Measurements from ENCODE around the gene RARA.

Gene RARA

DNA sequence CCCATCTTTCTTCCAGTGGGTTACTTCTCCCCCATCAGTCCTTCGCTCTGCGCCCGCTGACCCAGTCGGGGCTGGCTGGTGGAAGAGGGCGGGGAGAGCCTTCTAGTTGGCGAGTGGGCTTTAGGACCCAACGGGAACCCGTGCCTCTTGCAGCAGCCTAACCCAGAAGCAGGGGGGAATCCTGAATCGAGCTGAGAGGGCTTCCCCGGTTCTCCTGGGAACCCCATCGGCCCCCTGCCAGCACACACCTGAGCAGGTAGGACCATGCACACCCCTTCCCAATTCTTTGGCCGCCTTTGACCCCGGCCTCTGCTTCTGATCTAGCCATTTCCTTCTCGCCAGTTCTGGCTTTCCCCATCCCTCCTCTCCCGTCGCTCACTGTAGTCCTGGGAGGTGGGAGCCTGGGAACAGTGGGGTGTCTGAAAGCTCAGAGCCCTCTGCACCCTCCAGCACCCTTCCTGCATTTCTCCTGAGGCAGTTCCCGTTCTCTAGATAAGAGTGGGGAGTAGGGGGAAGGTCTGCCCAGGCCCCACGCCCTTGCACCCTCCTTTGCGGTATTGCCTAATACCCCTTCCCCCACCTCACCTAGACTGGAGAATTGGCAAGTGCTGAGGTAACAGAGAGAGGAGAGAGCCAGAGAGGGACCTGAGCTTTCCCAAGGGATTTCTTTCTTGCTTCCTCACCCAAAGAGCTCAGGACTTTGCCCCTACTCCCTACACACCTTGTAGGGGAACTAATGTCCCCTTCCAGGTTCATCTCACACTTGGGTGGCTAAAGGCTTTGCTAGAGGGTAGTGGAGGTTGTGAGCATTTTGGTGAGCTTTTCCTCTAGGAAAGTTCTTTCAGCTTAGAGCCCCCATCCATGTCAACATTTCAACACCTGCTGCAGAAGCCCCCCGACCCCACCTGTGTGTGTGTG, at the start of gene RARA:
Gene RARA, plus strand, starts transcription at position 150 of the 918 bp plus-strand sequence. CDS start 22,039 bp downstream, outside the sequence.
- DNase-seq, result peak; percentile 57

DNA sequence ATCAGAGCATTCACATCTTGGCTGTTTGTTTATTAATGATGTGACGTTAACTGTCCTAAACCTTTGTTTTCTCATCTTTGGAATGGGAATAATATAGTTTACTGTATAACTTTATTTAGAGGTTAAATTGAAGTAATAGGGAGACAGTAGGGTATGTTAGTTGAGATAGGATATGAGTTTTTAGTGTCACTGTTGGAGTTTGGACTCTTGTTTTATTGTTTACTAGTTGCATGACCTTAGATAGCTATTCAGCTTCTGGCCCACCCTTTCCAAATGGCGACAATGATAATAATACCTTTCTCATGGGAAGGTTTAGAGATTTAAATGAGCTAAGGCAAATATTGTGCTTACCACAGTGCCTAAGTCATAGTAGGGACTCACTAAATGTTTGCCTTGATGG, 49.5 kb upstream of the RARA start:
- DNase-seq, result no peak

DNA sequence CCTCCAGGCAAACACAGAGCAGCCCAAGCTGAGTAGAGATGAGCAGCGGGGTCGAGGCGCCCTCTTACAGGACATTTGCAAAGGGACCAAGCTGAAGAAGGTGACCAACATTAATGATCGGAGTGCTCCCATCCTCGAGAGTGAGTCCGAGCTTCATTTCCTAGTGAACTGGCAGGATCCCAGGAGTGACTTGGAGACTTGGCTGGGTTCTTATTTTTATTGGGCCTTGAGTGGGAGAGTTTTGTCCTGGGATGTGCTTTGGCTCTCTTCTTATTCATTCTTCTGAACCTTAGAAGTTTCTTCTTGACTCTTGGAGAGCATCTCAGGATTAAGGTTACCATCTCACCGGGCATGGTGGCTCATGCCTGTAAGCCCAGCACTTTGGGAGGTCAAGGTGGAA, 48.5 kb upstream of the RARA start:
- DNase-seq, result no peak

DNA sequence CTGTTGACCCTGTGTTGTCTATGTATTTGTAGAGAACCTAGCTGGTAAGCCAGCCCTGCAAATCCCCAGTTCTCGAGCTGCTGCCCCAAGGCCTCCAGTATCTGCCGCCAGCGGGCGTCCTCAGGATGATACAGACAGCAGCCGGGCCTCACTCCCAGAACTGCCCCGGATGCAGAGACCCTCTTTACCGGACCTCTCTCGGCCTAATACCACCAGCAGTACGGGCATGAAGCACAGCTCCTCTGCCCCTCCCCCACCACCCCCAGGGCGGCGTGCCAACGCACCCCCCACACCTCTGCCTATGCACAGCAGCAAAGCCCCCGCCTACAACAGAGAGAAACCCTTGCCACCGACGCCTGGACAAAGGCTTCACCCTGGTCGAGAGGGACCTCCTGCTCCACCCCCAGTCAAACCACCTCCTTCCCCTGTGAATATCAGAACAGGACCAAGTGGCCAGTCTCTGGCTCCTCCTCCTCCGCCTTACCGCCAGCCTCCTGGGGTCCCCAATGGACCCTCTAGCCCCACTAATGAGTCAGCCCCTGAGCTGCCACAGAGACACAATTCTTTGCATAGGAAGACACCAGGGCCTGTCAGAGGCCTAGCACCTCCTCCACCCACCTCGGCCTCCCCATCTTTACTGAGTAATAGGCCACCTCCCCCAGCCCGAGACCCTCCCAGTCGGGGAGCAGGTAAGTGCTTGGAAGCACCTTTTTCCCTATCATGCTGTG, 44.4 kb upstream of the RARA start:
- no peak for DNase-seq

DNA sequence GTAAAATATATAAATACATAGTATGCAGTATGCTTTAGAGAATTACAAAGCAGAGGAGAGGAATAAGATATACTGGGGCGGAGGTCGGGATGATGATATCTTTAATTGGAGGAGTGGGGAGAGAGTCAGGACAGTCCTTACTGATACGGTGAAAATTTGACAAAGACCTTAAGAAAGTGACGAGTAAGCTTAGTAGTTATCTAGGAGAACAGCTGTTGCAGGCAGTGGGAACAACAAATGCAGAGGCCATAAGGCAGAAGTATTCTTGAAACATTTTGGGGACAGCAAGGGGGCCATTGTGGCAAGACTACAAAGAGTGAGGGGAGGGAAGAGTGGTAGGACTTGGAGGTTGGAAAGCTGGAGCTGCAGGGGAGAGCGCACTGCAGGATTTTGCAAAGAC, 43.6 kb upstream of the RARA start:
- DNase-seq, result no peak

DNA sequence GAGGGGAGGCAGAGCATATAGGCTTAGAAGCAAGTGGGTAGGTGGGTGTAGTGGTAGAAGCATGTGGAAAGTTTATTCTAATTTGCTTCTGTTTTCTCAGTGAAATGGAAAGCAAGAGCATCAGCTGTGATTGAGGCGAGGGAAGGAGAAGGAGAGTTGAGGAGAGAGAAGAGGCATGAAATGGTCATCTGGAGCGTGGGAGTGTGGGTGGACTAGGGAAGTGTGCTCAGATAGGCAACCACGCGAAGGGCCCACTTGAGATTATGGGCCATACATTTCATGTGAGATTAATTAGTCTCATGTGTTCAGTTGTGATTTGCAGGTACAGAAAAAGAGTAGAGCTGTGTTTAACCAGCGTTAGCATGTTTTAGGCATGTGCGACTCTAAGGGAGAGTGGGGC, 42.1 kb upstream of the RARA start:
- no peak for DNase-seq

DNA sequence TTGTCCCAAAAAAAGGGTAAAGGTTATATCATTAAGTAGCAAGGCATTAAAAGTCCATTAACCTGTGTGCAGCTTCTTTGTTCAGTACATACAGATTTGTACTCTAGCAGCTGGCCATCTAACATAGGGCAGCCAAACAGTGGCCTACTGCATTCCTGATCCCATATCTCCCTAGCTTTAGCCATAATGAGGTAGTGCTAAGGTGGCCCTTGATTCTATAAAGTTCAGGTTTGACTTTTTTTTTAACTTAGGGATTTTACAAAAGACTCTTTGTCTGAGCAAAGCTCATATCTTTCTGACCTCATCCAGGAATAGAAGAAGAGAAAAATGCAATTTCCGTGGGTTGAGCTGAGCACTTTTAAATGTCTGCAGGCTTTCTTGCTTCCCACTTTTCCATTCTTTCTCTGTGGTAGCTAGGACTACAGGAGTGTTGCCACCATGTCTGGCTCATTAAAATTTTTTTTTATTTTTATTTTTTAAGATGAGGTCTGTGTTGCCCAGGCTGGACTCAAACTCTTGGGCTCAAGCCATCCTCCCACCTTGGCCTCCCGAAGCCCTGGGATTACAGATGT, 40.8 kb upstream of the RARA start:
- no peak for DNase-seq

DNA sequence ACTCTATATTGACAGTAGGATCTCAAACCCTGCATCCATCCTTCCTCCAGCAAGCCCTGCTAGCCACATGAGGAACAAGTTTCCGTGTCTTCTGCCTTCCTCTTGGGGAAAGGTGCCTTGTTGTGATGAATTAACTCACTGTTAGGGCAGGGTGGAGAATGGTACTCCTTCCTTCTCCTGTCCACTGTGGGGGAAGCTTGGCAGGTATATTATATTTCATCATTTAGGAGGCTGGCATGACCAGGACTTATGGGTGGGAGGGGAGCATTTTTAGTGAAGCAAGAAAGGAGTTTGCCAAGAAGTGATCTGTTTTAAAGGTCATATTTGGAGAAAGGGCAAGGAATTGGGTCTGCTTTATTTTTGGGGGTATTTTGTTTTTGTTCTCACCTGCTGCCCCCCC, 30.6 kb upstream of the RARA start:
- DNase-seq, result no peak

DNA sequence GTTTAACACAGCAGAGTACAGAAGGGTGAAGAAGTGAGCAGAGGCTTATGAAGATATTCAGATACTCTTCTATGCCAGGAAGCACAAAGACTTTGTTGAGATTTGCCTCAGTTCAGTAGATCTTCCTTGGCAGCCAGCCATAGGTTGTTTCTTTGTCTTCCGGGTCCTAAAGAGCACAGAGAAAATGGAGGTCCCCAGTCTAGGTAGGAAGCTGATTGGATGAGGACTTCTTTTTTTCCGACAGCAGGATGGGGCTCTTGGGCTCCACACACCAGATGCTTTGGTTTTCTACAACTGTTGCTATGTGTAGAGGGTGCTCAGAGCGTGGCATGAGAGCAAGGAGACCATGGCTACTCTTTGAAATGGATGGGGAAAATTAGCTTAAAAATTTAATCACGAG, 29.6 kb upstream of the RARA start:
- no peak for DNase-seq

DNA sequence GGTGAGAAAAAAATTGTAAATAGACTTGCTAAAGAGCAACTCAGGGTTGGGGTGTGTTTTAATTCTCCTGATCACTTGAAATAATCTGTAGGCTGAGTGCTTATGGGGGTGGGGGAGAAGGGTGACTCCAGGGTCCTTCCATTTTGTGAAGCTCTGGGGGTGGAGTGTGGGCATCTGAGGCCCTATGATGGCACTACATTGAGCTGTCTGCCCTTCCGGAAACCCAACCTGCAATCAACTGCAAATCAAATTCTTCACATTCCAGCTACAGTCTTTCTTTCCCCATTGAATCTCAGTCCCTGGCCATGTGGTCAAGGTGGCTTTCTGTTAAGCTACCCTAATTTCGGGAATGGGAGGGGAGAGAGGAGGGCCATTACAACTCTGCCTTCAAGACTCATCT, 27.3 kb upstream of the RARA start:
- DNase-seq, result no peak

DNA sequence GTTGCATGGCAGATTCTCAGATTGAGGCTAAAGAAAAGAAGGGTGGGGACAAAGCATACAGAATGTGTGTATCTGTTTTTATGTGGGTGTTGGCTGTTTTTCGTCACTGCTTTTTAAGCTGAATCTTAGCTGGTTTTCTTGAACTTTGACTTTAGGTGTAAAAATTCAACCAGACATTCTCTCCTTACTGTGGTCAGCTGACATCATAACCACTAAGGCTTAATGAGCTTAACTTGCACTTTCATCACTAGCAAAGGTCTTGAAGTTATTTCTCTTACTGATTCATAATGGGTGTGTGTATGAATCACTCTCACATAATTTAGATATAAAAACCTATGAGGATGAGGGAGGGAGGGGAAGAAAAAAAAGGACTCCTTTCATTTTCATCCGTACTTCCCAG, 25.3 kb upstream of the RARA start:
- DNase-seq, result no peak

DNA sequence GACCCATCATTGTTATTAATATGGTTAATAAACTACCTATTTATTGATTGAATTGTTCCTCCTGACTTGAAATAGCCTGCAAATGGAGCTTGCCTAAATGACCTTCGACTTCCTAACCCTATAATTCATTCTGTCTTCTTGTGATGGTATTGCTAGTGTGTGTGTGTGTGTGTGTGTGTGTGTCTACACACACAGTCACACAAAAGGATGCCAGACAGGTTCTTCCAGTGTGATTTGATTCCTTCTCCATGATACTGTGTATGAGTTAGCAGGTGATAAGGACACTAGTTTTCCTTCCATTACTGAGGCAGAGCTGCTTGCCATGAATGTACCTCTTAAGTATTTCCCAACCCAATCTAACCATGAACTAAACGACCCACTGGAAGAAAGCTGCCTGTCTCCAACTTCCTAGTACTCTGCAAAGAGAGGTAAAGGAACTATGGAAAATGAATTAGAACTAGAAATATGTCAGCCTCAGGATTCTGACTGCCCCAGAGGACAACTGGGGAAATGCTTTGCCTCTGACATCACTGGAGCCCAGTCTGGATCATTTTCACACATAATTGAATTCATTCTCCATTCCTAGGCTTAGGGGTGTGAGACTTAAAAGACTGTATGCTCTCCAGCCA, 24.8 kb upstream of the RARA start:
- DNase-seq, result no peak

DNA sequence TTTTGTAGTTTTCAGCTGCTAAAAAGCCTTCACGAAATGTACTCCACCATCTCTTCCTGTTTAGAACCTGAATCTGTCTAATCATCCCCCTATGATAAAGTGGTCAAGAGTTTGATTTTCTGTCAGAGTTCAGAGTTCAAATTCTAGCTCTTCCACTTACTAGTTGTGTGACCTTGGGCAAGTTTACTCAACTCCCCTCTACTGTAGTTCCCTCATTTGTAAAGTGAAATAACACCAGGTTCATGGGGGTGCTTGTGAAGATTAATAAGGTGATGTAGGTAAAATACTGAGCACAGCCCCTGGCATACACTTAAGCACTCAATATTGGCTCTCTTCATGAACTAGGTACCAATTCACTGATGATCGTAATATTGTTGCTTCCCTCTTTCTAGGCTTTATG, 22.5 kb upstream of the RARA start:
- no peak for DNase-seq

DNA sequence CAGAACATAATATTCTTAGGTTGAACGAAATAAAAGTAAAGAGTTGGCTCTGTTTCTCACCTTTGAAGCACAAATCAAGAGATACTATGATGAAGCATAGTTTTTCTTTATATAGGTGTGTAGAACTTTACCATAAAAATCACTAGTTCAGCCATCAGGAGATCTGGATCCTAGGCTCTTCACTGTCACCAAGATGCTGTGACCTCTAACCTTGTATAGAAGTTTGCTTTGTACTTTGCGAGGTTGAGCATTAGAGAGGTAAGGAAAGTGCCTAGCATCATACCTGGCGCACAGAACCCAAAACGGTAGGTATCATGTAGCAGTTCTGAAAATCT, 21.9 kb upstream of the RARA start:
- DNase-seq, result no peak

DNA sequence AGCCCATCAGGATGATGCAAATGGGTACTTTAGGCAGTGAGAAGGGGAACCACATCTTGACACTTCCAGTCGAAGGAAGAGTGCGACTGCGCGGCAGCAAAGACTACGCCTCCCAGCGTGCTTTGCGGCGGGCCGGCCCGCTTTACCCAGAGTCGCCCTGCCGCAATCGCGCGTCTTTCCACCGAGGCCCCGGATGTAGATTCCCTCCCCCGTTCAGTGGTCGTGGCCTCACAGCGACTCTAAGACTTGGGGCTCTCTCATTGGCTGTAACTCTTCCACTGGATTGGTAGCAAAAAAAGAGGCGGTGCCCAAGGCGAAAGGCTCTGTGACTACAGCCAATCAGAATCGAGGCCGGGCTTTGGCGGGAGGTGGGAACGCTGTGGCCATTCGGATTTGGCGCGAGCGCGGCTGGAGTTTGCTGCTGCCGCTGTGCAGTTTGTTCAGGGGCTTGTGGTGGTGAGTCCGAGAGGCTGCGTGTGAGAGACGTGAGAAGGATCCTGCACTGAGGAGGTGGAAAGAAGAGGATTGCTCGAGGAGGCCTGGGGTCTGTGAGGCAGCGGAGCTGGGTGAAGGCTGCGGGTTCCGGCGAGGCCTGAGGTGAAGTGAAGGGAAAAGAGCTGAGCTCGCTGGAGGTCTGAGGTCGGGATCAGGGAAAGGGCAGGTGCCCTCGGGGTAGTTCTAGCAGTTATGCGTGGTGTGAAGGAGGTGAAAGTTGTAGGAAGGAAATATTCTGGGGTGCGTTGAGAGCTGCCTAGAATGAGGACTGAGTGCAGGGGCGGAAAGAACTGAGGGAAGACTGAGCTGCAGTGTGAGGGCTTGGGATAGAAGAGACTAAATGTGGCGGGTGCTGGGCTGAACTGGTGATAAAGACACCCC, 21.2 kb upstream of the RARA start, which contains the start of gene CDC6:
Gene CDC6, plus strand, starts transcription at position 386 of the 876 bp plus-strand sequence. CDS start 1,542 bp downstream, outside the sequence.
- peak; percentile 99 for DNase-seq

DNA sequence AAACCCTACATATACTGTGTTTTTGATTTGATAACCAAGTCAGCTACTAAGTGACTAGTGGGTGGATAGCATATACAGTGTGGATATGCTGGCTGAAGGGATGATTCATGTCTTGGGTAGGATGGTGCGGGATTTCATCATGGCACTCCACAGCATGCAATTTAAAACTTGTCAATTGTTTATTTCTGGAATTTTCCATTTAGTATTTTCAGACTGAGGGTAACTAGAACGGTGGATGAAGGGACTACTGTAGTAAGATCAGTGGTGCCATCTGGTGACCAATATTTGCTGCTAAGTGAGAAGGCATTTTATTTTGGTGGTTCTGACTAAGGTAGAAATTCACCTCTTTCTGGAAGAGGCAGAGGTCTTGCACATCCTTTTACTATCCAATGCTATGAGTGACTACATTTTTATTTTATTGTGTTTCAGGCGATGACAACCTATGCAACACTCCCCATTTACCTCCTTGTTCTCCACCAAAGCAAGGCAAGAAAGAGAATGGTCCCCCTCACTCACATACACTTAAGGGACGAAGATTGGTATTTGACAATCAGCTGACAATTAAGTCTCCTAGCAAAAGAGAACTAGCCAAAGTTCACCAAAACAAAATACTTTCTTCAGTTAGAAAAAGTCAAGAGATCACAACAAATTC, 18.2 kb upstream of the RARA start:
- peak; percentile 41 for DNase-seq

DNA sequence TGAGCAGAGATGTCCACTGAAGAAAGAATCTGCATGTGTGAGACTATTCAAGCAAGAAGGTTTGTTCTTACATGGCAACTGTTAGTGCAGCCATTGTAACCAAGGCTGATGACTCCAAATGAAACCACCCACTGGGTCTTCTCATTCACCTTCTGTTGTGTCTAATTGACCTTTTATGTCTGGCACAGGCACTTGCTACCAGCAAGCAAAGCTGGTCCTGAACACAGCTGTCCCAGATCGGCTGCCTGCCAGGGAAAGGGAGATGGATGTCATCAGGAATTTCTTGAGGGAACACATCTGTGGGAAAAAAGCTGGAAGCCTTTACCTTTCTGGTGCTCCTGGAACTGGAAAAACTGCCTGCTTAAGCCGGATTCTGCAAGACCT, 17.7 kb upstream of the RARA start:
- DNase-seq, result no peak

DNA sequence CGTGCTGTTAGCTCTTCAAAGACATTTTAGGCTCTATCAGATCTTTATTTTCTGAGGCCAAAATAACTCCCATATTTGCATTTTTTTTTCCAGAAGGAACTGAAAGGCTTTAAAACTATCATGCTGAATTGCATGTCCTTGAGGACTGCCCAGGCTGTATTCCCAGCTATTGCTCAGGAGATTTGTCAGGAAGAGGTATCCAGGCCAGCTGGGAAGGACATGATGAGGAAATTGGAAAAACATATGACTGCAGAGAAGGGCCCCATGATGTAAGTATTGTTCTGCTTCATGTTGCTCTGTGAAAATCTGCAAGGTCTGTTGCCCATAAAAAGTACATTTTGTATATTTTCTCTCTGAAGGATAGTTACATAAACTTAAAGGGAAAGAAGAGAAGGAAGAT, 15.6 kb upstream of the RARA start:
- DNase-seq, result no peak

DNA sequence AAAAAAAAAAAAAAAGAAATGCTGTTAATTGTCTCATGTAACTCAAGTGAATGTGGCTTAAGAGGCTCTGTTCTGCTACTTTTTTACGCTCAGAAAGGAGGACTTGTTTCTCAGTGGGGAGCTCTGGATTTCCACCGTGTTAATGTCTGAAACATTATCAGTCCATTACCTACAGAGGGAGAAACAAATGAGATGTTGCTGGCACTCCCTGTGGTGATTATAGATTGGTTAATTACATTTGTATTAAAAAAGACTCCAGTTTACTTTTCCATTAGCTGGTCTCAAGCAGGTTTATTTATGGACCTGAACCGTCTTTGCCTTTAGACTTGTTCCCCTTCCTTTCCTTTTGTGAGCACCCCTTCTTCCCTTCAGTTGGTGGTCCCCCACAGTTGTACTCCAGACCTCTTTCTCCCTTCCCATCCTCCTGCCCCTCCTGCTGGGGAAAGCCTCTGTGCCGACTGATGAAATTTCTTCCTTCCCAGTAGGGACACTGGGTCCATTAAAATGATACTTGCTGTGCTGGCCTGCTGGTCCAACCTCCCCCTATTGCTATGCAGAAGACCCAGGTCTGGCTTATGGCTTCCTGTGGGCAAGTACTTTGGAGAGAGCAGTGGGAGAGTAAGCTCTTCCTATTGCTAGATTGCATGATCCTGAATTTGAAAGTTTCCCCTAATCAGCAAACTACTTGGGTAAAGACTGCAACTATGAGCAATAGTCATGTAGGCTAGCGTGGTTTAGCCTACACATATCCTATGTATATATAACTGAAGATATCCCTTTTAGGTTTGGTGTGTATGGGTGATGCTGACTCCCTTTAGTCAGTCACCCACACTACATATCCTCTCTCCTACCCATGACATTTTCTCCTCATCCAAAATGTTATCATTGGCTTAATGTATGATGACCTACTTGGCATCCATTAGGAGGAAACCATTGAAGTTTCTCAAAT, 13.2 kb upstream of the RARA start:
- no peak for DNase-seq

DNA sequence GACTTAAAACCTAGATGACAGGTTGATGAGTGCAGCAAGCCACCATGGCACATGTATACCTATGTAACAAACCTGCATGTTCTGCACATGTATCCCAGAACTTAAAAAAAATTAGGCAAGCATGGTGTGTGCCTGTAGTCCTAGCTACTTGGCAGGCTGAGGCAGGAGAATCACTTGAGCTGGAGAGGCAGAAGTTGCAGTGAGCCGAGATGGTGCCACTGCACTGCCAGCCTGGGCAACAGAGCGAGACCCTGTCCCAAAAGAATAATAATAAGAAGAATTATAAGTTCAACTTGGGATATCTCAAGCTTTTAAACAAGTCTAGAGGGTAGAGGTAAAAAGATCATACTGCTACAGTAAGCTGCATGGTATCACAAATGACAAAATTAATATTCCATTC, 11.5 kb upstream of the RARA start:
- no peak for DNase-seq

DNA sequence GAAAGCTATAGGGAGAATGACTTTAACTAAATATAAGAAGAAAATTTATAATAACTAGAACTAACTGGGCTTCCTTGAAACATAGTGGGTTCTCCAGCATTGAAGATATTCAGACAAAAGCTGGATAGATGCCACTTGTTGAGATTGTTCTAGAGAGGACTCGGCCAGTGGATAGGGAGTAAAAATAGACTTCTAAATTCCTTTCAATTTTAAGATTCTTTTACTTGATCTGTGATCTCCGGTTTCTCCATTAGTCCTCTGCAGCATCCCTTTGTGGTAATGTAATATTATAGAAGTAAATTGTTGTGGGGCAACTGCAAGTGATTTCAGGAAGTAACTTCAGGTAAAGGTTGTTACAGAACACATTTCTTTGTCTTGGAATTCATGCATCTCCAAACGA, 10.3 kb upstream of the RARA start:
- DNase-seq, result no peak

All from NCI-H1092 treated with DMSO at 0.1 percent for 48 hours (cell line).